Neuronal stem cell (in vitro differentiated cells): ENCODE results near the gene METTL26.
A peak's percentile ranks its signal among the peaks of the same experiment; 100 is the strongest.
"Not testable (repeated sequence)": the region's sequence is repeated elsewhere in the genome, so short reads cannot be mapped to it uniquely, and the experiment has no call there.

Source experiments
- DNase-seq: peaks from one replicate; pipeline ENCODE4 v3.0.0-alpha.2; 2013; ENCODE audit warnings: low spot score
- H2AFZ ChIP-seq: one replicate; pipeline ENCODE4 v1.6.1; 2013; ENCODE audit warnings: mild to moderate bottlenecking, low read length, inconsistent platforms
- H2AK5ac ChIP-seq: 2 replicates; pipeline ENCODE4 v1.6.1; 2013; ENCODE audit warnings: low read depth, mild to moderate bottlenecking, inconsistent platforms, low read length, moderate library complexity, mixed read lengths
- H2BK120ac ChIP-seq: 2 replicates; pipeline ENCODE4 v1.6.1; 2013; ENCODE audit warnings: low read depth, mild to moderate bottlenecking, inconsistent platforms, low read length, moderate library complexity, mixed read lengths
- H2BK12ac ChIP-seq: one replicate; pipeline ENCODE4 v1.6.1; 2013; ENCODE audit warnings: low read length, inconsistent platforms
- H2BK15ac ChIP-seq: 2 replicates; pipeline ENCODE4 v1.6.1; 2013; ENCODE audit warnings: mild to moderate bottlenecking, low read length, inconsistent platforms, mixed read lengths
- H2BK5ac ChIP-seq: one replicate; pipeline ENCODE4 v1.6.1; 2013; ENCODE audit warnings: inconsistent platforms, mild to moderate bottlenecking, low read length, moderate library complexity
- H3K14ac ChIP-seq: one replicate; pipeline ENCODE4 v1.6.1; 2013; ENCODE audit warnings: low read length, inconsistent platforms
- H3K18ac ChIP-seq: 2 replicates; pipeline ENCODE4 v1.6.1; 2013; ENCODE audit warnings: low read length, inconsistent platforms
- H3K23ac ChIP-seq: 2 replicates; pipeline ENCODE4 v1.6.1; 2013; ENCODE audit warnings: low read depth, mild to moderate bottlenecking, mixed read lengths, low read length, inconsistent platforms; ENCODE audit not compliant: poor library complexity
- H3K27ac ChIP-seq: replicated peaks from 3 replicates; pipeline ENCODE4 v1.5.1; 2013; ENCODE audit warnings: low read length, inconsistent platforms
- H3K27me3 ChIP-seq, 3 experiments: 2 replicates each; pipeline ENCODE4 v1.6.1; 2013; ENCODE audit warnings: low read length in 3 of 3, mild to moderate bottlenecking in 2 of 3, inconsistent platforms in 1 of 3, low read depth in 1 of 3, mixed read lengths in 1 of 3, moderate library complexity in 1 of 3; ENCODE audit not compliant: control insufficient read depth in 3 of 3, insufficient read depth in 3 of 3
- H3K36me3 ChIP-seq, 2 donors: replicated peaks in 1 of 2; 2 replicates each; pipeline ENCODE4 v1.6.1; 2013; ENCODE audit warnings: low read length in 2 of 2; ENCODE audit not compliant: control insufficient read depth in 2 of 2, insufficient read depth in 2 of 2
- H3K4ac ChIP-seq: 2 replicates; pipeline ENCODE4 v1.6.1; 2013; ENCODE audit warnings: inconsistent platforms, mild to moderate bottlenecking, low read length, moderate library complexity
- H3K4me1 ChIP-seq, 2 donors: 1 replicate in 1 of 2; 2 replicates in 1 of 2; pipeline ENCODE4 v1.6.1; 2013; ENCODE audit warnings: low read length in 2 of 2, low read depth in 1 of 2; ENCODE audit not compliant: control insufficient read depth in 2 of 2, insufficient read depth in 1 of 2
- H3K4me2 ChIP-seq: one replicate; pipeline ENCODE4 v1.6.1; 2013; ENCODE audit warnings: mild to moderate bottlenecking, low read length, inconsistent platforms; ENCODE audit not compliant: insufficient read depth, poor library complexity, severe bottlenecking
- H3K4me3 ChIP-seq, 2 donors: 2 replicates each; pipeline ENCODE4 v1.5.1; 2013; ENCODE audit warnings: low read length in 2 of 2, mild to moderate bottlenecking in 2 of 2, inconsistent platforms in 1 of 2, moderate library complexity in 1 of 2
- H3K79me1 ChIP-seq: one replicate; pipeline ENCODE4 v1.6.1; 2013; ENCODE audit warnings: low read depth, mild to moderate bottlenecking, inconsistent platforms, low read length, moderate library complexity
- H3K9ac ChIP-seq: one replicate; pipeline ENCODE4 v1.6.1; 2013; ENCODE audit warnings: mild to moderate bottlenecking, low read depth, low read length, inconsistent platforms; ENCODE audit not compliant: poor library complexity
- H3K9me3 ChIP-seq, 2 donors: replicated peaks in 1 of 2; 2 replicates each; pipeline versions ENCODE3 to v1.6.1; 2013; ENCODE audit warnings: low read length in 2 of 2, mild to moderate bottlenecking in 2 of 2, inconsistent platforms in 1 of 2, low read depth in 1 of 2, mixed read lengths in 1 of 2, moderate library complexity in 1 of 2; ENCODE audit not compliant: control insufficient read depth in 2 of 2, insufficient read depth in 1 of 2
- H4K8ac ChIP-seq: one replicate; pipeline ENCODE4 v1.6.1; 2013; ENCODE audit warnings: low read depth, mild to moderate bottlenecking, inconsistent platforms, low read length, moderate library complexity
- H4K91ac ChIP-seq: one replicate; pipeline ENCODE4 v1.6.1; 2013; ENCODE audit warnings: low read length, low read depth, mild to moderate bottlenecking, inconsistent platforms; ENCODE audit not compliant: poor library complexity
- WGBS, 2 donors: extraction: QIAGEN DNeasy Blood & Tissue Kit; methylation state at CpG; one replicate each; pipeline ENCODE4 v1.1.7; 2013; ENCODE audit warnings: missing lambda C conversion rate in 2 of 2, mixed read lengths in 1 of 2; ENCODE audit not compliant: insufficient read length in 2 of 2, insufficient replicate concordance in 1 of 2; ENCODE audit errors: extremely low coverage in 2 of 2; 5-methylcytosine and 5-hydroxymethylcytosine counted together

Gene METTL26

DNA sequence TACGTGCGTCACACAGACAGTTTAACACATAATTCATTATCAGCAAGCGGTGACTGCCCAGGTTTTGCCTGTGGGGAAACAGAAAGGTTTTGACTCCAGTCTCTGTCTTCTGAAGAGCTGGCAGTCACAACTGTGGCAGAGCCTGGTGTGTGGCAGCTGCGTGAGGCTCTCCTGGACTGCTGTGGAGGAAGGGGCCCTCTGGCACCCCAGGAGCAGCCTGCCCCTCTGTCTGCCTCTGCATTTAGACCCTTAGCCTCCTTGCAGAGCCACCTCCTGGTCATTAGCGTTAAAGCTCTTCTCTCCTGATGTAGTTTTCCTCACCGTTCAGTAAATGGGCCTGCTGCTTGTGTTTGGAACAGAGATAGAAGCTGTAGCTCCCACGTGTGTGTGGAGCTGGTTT, 35.3 kb downstream of the METTL26 start:
- Histone ChIP-seq H3K36me3 (peaks cover 6 to 39% of the 10 kb centered on the region in 2 donors), H3K9me3 (peaks cover 15 to 22% of the 10 kb centered on the region in 2 donors), H3K14ac (no peak overlapping the region), H2BK120ac (no peak overlapping the region), H3K4me1 (no peaks in the 10 kb centered on the region), H2AFZ (no peak overlapping the region), H3K18ac (no peak overlapping the region), H3K9ac (no peak overlapping the region), H4K91ac (no peak overlapping the region), H4K8ac (no peak overlapping the region), H3K4me2 (no peak overlapping the region), H3K27me3 (no peaks in the 10 kb centered on the region), H3K4ac (no peak overlapping the region), H2AK5ac (no peak overlapping the region), H3K23ac (no peak overlapping the region), H3K4me3 (no peak overlapping the region), H2BK5ac (no peak overlapping the region), H3K79me1 (peaks cover 12% of the 10 kb centered on the region), H3K27ac (no peak overlapping the region), H2BK15ac (no peak overlapping the region), H2BK12ac (no peak overlapping the region)
- DNase-seq = no peak
- no CpG with 5 or more reads among the region's 7 CpGs for WGBS, 2 donors

DNA sequence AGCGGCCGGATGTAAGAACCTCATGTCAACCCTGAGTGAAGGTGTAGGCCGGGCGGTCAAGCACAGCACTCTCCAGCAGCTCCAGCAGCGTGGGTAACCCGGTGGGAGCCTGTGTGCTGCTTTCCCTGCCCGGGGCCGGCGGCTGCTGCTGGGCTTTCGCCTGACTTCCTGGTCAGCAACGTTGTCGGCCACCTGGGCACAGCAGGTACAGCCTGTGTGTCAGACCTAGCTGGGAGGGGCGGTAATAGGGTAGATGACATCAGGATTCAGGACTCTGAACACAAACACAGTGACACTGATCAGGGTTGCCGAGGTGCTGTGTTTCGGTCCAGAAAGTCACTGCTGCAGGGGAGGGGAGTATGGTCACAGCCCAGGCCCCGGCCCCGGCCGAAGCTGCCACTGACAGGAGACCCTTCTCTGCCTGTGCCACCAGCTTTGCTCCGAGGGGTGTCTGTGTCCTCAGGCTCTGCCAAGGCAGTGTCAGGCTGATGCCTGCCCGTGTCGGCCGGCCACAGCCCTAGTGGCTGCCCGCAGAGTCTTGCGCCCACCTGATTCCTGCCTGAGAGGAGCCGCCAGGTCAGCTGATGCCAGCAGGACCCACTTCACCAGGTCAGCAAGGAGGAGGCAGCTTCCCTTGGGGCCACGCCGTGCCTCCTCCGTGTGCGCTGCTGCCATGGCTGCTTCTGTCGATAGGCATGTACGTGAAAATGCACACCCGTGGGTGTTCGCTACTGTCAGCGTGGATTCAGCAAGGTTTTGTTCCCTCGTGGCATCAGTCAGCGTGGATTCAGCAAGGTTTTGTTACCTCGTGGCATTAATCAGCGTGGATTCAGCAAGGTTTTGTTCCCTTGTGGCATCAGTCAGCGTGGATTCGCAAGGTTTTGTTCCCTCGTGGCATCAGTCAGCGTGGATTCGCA, 37.0 kb downstream of the METTL26 start:
- H3K23ac ChIP-seq = peak overlapping the region; percentile 62
- no peak overlapping the region for H3K18ac ChIP-seq

DNA sequence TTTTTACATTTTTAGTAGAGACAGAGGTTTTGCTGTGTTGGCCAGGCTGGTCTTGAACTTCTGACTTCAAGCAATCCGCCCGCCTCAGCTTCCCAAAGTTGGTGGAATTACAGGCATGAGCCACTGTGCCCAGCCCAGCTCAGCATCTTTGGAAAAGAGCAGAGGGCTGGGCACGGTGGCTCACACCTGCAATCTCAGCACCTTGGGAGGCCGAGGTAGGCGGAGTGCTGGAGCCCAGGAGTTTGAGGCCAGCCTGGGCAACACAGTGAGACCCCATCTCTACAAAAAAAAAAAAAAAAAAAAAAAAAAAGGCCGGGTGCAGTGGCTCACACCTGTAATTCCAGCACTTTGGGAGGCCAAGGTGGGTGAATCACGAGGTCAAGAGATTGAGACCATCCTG, 38.5 kb downstream of the METTL26 start:
- not testable (repeated sequence) for H3K4ac ChIP-seq, H2BK5ac ChIP-seq, H3K27me3 ChIP-seq, H3K14ac ChIP-seq, H3K4me2 ChIP-seq, H2AFZ ChIP-seq, H2BK15ac ChIP-seq, H3K18ac ChIP-seq, DNase-seq, H4K91ac ChIP-seq, H3K9me3 ChIP-seq, H3K9ac ChIP-seq, H3K4me1 ChIP-seq, H3K27ac ChIP-seq, H2BK12ac ChIP-seq, H3K23ac ChIP-seq, H2BK120ac ChIP-seq, H4K8ac ChIP-seq, H2AK5ac ChIP-seq, H3K4me3 ChIP-seq
- no CpG with 5 or more reads among the region's 7 CpGs for WGBS, 2 donors
- H3K79me1 ChIP-seq = peaks cover 14% of the 10 kb centered on the region
- peaks cover 7 to 60% of the 10 kb centered on the region in 2 donors for H3K36me3 ChIP-seq

More for the DNA sequence above, 37.0 kb downstream of the METTL26 start:
- Histone ChIP-seq H3K36me3 (peaks cover 4 to 47% of the 10 kb centered on the region in 2 donors), H3K4me2 (no peak overlapping the region), H3K9ac (no peak overlapping the region), H3K27ac (no peak overlapping the region), H2AFZ (no peak overlapping the region), H2BK15ac (no peak overlapping the region), H2BK12ac (no peak overlapping the region), H2BK120ac (no peak overlapping the region), H2AK5ac (no peak overlapping the region), H3K14ac (no peak overlapping the region), H4K8ac (peak overlapping the region; percentile 32), H3K4me3 (no peak overlapping the region), H3K9me3 (peaks cover 5 to 6% of the 10 kb centered on the region in 2 donors), H3K4me1 (no peaks in the 10 kb centered on the region), H3K27me3 (no peaks in the 10 kb centered on the region), H3K4ac (no peak overlapping the region), H3K79me1 (peaks cover 9% of the 10 kb centered on the region), H2BK5ac (no peak overlapping the region), H4K91ac (no peak overlapping the region)
- no peak for DNase-seq
- no CpG with 5 or more reads among the region's 43 CpGs for WGBS, 2 donors

GRCh38 chr16:596736-597060, 39.4 kb downstream of the METTL26 start:
- H3K14ac ChIP-seq = no peak overlapping the region
- H3K4me1 ChIP-seq = no peaks in the 10 kb centered on the region
- H3K36me3 ChIP-seq = peaks cover 7 to 64% of the 10 kb centered on the region in 2 donors
- no peak overlapping the region for H2BK5ac ChIP-seq
- no peak overlapping the region for H3K4me3 ChIP-seq
- H2AFZ ChIP-seq = no peak overlapping the region
- DNase-seq = no peak
- H3K23ac ChIP-seq = no peak overlapping the region
- no peak overlapping the region for H3K18ac ChIP-seq
- H4K91ac ChIP-seq = no peak overlapping the region
- no peak overlapping the region for H3K9ac ChIP-seq
- H2BK15ac ChIP-seq = no peak overlapping the region
- peaks cover 3 to 4% of the 10 kb centered on the region in 2 donors for H3K9me3 ChIP-seq
- H3K4ac ChIP-seq = no peak overlapping the region
- no CpG with 5 or more reads among the region's 12 CpGs for WGBS, 2 donors
- peaks cover 22% of the 10 kb centered on the region for H3K79me1 ChIP-seq
- H3K4me2 ChIP-seq = no peak overlapping the region
- H3K27ac ChIP-seq = no peak overlapping the region
- H3K27me3 ChIP-seq = no peaks in the 10 kb centered on the region
- H2AK5ac ChIP-seq = no peak overlapping the region
- no peak overlapping the region for H2BK12ac ChIP-seq
- no peak overlapping the region for H2BK120ac ChIP-seq
- no peak overlapping the region for H4K8ac ChIP-seq
